Mammary epithelial cell (primary cell): Measurements from ENCODE around the gene RAB40B.

Experiments used
- EZH2 ChIP-seq: IDR thresholded peaks from 2 replicates; pipeline ENCODE4 v1.6.1; 2012; ENCODE audit warnings: low read length, inconsistent platforms, borderline replicate concordance
- TF ChIP-seq, protein P1 (sequence below), 2 donors: IDR thresholded peaks in 1 of 2; conservative IDR thresholded peaks in 1 of 2; 2 replicates each; pipeline ENCODE4 v1.5.1; 2011 to 2012; ENCODE audit warnings: inconsistent platforms in 2 of 2, low read length in 2 of 2, mild to moderate bottlenecking in 2 of 2, control low read depth in 1 of 2, low read depth in 1 of 2; ENCODE audit not compliant: insufficient read depth in 1 of 2; ENCODE audit errors: extremely low read depth in 1 of 2

DNA sequence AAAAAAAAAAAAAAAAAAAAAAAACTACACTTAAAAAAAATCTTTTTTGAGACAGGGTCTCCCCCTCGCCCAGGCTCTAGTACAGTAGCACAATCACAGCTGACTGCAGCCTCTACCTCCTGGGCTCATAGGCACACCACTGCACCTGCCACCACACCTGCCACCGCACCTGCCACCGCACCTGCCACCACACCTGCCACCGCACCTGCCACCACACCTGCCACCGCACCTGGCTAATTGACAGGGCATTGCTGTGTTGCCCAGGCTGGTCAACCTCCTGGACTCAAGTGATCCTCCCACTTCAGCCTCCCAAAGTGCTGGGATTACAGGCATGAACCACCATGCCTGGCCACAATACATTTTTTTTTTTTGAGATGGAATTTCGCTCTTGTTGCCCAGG lies 32.6 kb downstream of the RAB40B start:
- TF ChIP-seq EZH2, result no peak
- TF ChIP-seq, protein P1, sequence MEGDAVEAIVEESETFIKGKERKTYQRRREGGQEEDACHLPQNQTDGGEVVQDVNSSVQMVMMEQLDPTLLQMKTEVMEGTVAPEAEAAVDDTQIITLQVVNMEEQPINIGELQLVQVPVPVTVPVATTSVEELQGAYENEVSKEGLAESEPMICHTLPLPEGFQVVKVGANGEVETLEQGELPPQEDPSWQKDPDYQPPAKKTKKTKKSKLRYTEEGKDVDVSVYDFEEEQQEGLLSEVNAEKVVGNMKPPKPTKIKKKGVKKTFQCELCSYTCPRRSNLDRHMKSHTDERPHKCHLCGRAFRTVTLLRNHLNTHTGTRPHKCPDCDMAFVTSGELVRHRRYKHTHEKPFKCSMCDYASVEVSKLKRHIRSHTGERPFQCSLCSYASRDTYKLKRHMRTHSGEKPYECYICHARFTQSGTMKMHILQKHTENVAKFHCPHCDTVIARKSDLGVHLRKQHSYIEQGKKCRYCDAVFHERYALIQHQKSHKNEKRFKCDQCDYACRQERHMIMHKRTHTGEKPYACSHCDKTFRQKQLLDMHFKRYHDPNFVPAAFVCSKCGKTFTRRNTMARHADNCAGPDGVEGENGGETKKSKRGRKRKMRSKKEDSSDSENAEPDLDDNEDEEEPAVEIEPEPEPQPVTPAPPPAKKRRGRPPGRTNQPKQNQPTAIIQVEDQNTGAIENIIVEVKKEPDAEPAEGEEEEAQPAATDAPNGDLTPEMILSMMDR (conservative IDR thresholded peaks at IDR 0.05 in 1 of 2, IDR thresholded peaks at IDR 0.05 in 1 of 2; ENCODE audit: extremely low read depth in 1 of 2, insufficient read depth in 1 of 2, low read depth in 1 of 2, low read length in 2 of 2), result no peak
